HepG2 (cell line): ENCODE results near the gene BAIAP2L2. TPM values are rescaled to one million over a fixed set of nuclear protein-coding genes. Genes with fewer than 3 reads are reported as not detected.

Source experiments
- ATAC-seq: fragments of 200-7000 bp; cut with Tn5 transposase; 3 replicates; pipeline ENCODE4 v1.9.1; 2020; ENCODE audit warnings: mild to moderate bottlenecking, moderate library complexity
- BruUV-seq: library from RNA; stranded (reverse); fragments of 400-500 nt; replicated peaks from 2 replicates; lab custom pipeline; 2021; lab: Mats Ljungman, UMichigan
- CTCF ChIA-PET: fragments of 300-600 bp; formaldehyde crosslinking; extraction: SDS; loops from one replicate; lab custom pipeline; 2021; ENCODE audit warnings: low total read pairs, inconsistent platforms, low intra/inter-chr PET ratio; lab: Yijun Ruan, JAX
- POLR2A ChIA-PET: fragments of 350-600 bp; sonication (Branson Sonifier 250); formaldehyde crosslinking; loops from one replicate; lab custom pipeline; 2020; ENCODE audit warnings: antibody characterized with exemption, inconsistent platforms; lab: Yijun Ruan, JAX
- DNase-seq: peaks from one replicate; pipeline ENCODE4 v3.0.0-alpha.2; 2015; ENCODE audit warnings: low spot score
- FAIRE-seq: peaks from 3 replicates; lab custom pipeline; 2011; peaks lifted over from hg19 to GRCh38; lab: Jason Lieb, UNC
- H2AFZ ChIP-seq: one replicate; pipeline ENCODE4 v1.6.1; 2011; ENCODE audit warnings: low read length, inconsistent platforms
- H3K27ac ChIP-seq: fragments of 300-600 bp; 3 replicates; pipeline ENCODE4 v1.8.0; 2011; ENCODE audit warnings: mixed run types, mild to moderate bottlenecking, mixed read lengths, low read length, inconsistent platforms; ENCODE audit not compliant: insufficient read depth; ENCODE audit errors: extremely low read length
- H3K27me3 ChIP-seq, 2 experiments: fragments of 200-600 bp in 1 of 2; 2 replicates in 1 of 2; 3 replicates in 1 of 2; pipeline versions ENCODE4 v1.6.0 to v1.8.0; 2011; ENCODE audit warnings: low read length in 2 of 2, mild to moderate bottlenecking in 2 of 2, moderate library complexity in 2 of 2, inconsistent platforms in 1 of 2; ENCODE audit not compliant: insufficient read depth in 2 of 2, control insufficient read depth in 1 of 2
- H3K36me3 ChIP-seq, 2 experiments: fragments of 200-600 bp in 1 of 2; replicated peaks in 1 of 2; 2 replicates in 1 of 2; 3 replicates in 1 of 2; pipeline versions ENCODE4 v1.5.1 to v1.8.0; 2011; ENCODE audit warnings: low read length in 2 of 2, inconsistent platforms in 1 of 2; ENCODE audit not compliant: insufficient read depth in 2 of 2, control insufficient read depth in 1 of 2
- H3K4me1 ChIP-seq: 2 replicates; pipeline ENCODE4 v1.5.1; 2012; ENCODE audit warnings: low read length, inconsistent platforms; ENCODE audit not compliant: insufficient read depth
- H3K4me2 ChIP-seq: 2 replicates; pipeline ENCODE4 v1.6.0; 2011; ENCODE audit warnings: low read depth, low read length, inconsistent platforms
- H3K4me3 ChIP-seq, 3 experiments: fragments of 200-600 bp in 1 of 3; sonication (generic), shearing (Covaris generic) in 1 of 3; replicated peaks in 1 of 3; 2 replicates each; pipeline ENCODE4 v1.5.1; 2011 to 2016; ENCODE audit warnings: low read length in 3 of 3, inconsistent platforms in 2 of 3, low read depth in 2 of 3, mild to moderate bottlenecking in 2 of 3, control low read depth in 1 of 3, mixed read lengths in 1 of 3; ENCODE audit not compliant: insufficient read depth in 1 of 3
- H3K79me2 ChIP-seq: one replicate; pipeline ENCODE4 v1.6.1; 2011; ENCODE audit warnings: low read length, inconsistent platforms; ENCODE audit not compliant: insufficient read depth
- H3K9ac ChIP-seq: 2 replicates; pipeline ENCODE4 v1.6.0; 2011; ENCODE audit warnings: mild to moderate bottlenecking, low read depth, low read length, inconsistent platforms; ENCODE audit not compliant: insufficient read depth
- H3K9me3 ChIP-seq: 2 replicates; pipeline ENCODE4 v1.5.1; 2012; ENCODE audit warnings: mild to moderate bottlenecking, low read length
- H4K20me1 ChIP-seq: 2 replicates; pipeline ENCODE4 v1.6.0; 2011; ENCODE audit warnings: inconsistent platforms, mild to moderate bottlenecking, low read length, moderate library complexity; ENCODE audit not compliant: insufficient read depth
- HMGA1 ChIP-seq: sonication (generic); formaldehyde crosslinking; conservative IDR thresholded peaks from 2 replicates; pipeline ENCODE4 v1.4.0; 2020; ENCODE audit warnings: missing genetic modification reagents
- SRF ChIP-seq: IDR thresholded peaks from 2 replicates; pipeline ENCODE4 v1.6.1; 2011; ENCODE audit warnings: mild to moderate bottlenecking, low read depth, low read length, moderate library complexity
- ZNF839 ChIP-seq: sonication (generic); formaldehyde crosslinking; IDR thresholded peaks from 2 replicates; pipeline ENCODE4 v1.4.0; 2020; ENCODE audit warnings: missing genetic modification reagents, mild to moderate bottlenecking, borderline replicate concordance
- WGBS: methylation state at CpG from one replicate; pipeline ENCODE4 v1.1.6; 2017; ENCODE audit warnings: low lambda C conversion rate; 5-methylcytosine and 5-hydroxymethylcytosine counted together
- in situ Hi-C: cut with HindIII; loops from 2 replicates; pipeline ENCODE4 v1.10.0; 2017; ENCODE audit warnings: low pct_unique_long_range_greater_than_20kb; ENCODE audit not compliant: extremely low pct_ligation_motif_present
- intact Hi-C: fragments of 100-400 bp; cut with micrococcal nuclease; formaldehyde crosslinking; loops from one replicate; pipeline ENCODE4 v1.10.0; 2022; ENCODE audit not compliant: unreplicated experiment
- polyA plus RNA-seq, 8 experiments: library from polyadenylated mRNA; depleted of rRNA in 3 of 8; stranded (reverse) in 7 of 8; unstranded in 1 of 8; fragments of >200 nt; fragmentation: Illumina TruSeq in 4 of 8; extraction: Trizol in 4 of 8; gene quantifications; 2 replicates each; pipeline versions ENCODE4 v1.2.1 to v1.2.3, GENCODE V29; 2011 to 2016; ENCODE audit warnings: low read depth in 4 of 8, missing spikeins in 1 of 8, mixed read lengths in 1 of 8; ENCODE audit not compliant: insufficient read depth in 1 of 8
- total RNA-seq, 5 experiments: library from RNA; depleted of rRNA; stranded (reverse); fragments of >200 nt; fragmentation: Illumina TruSeq; extraction: Trizol; gene quantifications; 2 replicates each; pipeline ENCODE4 v1.2.3, GENCODE V29; 2016; ENCODE audit warnings: low read depth in 1 of 5
- TF ChIP-seq, protein P1 (sequence below): sonication (generic); formaldehyde crosslinking; IDR thresholded peaks from 2 replicates; pipeline ENCODE4 v1.9.0; 2021; ENCODE audit warnings: missing genetic modification reagents, borderline replicate concordance

BAIAP2L2 gene
- total and polyA plus RNA-seq, 2 of the 13 experiments (the other 11 are each of a cell fraction or from before 2014, with no cell fraction given): 4.4 to 7.5 TPM

GRCh38 chr22:38086001-38086845 is 24.3 kb downstream of the BAIAP2L2 start (continued):
- TF ChIP-seq, protein P1, sequence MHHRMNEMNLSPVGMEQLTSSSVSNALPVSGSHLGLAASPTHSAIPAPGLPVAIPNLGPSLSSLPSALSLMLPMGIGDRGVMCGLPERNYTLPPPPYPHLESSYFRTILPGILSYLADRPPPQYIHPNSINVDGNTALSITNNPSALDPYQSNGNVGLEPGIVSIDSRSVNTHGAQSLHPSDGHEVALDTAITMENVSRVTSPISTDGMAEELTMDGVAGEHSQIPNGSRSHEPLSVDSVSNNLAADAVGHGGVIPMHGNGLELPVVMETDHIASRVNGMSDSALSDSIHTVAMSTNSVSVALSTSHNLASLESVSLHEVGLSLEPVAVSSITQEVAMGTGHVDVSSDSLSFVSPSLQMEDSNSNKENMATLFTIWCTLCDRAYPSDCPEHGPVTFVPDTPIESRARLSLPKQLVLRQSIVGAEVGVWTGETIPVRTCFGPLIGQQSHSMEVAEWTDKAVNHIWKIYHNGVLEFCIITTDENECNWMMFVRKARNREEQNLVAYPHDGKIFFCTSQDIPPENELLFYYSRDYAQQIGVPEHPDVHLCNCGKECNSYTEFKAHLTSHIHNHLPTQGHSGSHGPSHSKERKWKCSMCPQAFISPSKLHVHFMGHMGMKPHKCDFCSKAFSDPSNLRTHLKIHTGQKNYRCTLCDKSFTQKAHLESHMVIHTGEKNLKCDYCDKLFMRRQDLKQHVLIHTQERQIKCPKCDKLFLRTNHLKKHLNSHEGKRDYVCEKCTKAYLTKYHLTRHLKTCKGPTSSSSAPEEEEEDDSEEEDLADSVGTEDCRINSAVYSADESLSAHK: no peak
- TF ChIP-seq HMGA1 (CRISPR knock-in tag) (no peak), SRF (no peak)

DNA sequence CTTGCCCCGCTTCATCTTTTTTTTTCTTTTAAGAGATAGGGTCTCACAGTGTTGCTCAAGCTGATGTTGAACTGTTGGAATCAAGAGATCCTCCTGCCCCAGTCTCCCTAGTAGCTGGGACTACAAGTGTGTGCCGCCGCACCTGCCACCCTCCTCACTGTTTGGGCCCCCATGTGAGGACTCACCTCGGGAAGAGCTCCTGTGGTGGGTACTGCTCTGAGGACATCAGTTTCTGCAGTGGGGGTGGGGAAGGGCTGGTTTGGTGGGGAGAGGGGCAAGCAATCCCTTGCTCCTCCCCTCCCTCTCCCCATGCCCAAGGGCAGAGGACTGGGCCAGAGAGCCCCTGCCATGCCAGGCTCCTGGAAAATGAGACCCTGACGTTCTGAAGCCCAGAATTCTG is 25.0 kb downstream of the BAIAP2L2 start:
- WGBS: 92% methylated on average over 4 of the region's 5 CpGs
- DNase-seq (no peak), ATAC-seq (no peak), FAIRE-seq (no peak)
- Histone ChIP-seq H3K36me3 (peaks cover 9 to 16% of the 10 kb centered on the region in 2 experiments; a peak in 4 of 5 replicates), H4K20me1 (no peaks in the 10 kb centered on the region), H2AFZ (no peak overlapping the region), H3K4me1 (no peaks in the 10 kb centered on the region), H3K9ac (no peak overlapping the region), H3K9me3 (no peaks in the 10 kb centered on the region), H3K4me2 (no peak overlapping the region), H3K27ac (no peak overlapping the region), H3K4me3 (no peak overlapping the region), H3K27me3 (no peaks in the 10 kb centered on the region), H3K79me2 (no peaks in the 10 kb centered on the region)
- in situ Hi-C loops: no loop called here
- intact Hi-C loops: no loop called here
- BruUV-seq: no TSS peak
- ChIA-PET POLR2A (interaction anchor here (1.2 kb wide), 1 partner anchor 10 kb away, joined by 3 read pairs; no protein-coding TSS in a partner anchor), CTCF (no interaction called here)
- no peak for TF ChIP-seq ZNF839 (CRISPR knock-in tag)
